Dendritic cell treated with granulocyte-macrophage colony-stimulating factor and Interleukin-4, amounts not matched to agents 40 ng/mL and 50 ng/mL, for 4 days (primary cell): ENCODE results near the gene RNF215.

Experiments used
- H3K27ac Mint-ChIP-seq: one replicate; pipeline ENCODE4 v1.8.0; 2022; ENCODE audit warnings: mild to moderate bottlenecking, mixed read lengths
- H3K27me3 Mint-ChIP-seq: one replicate; pipeline ENCODE4 v1.8.0; 2022; ENCODE audit warnings: mild to moderate bottlenecking, mixed read lengths
- H3K36me3 Mint-ChIP-seq: one replicate; pipeline ENCODE4 v1.8.0; 2022; ENCODE audit warnings: low read depth, mixed read lengths
- H3K4me1 Mint-ChIP-seq: one replicate; pipeline ENCODE4 v1.8.0; 2022; ENCODE audit warnings: low read depth, mixed read lengths
- H3K4me3 Mint-ChIP-seq: one replicate; pipeline ENCODE4 v1.8.0; 2022; ENCODE audit warnings: mild to moderate bottlenecking, moderate library complexity, mixed read lengths
- H3K9me3 Mint-ChIP-seq: one replicate; pipeline ENCODE4 v1.8.0; 2022; ENCODE audit warnings: mixed read lengths
- intact Hi-C: fragments of 100-400 bp; cut with micrococcal nuclease; formaldehyde crosslinking; loops from one replicate; pipeline ENCODE4 v1.15.0; 2022

The RNF215 gene

DNA sequence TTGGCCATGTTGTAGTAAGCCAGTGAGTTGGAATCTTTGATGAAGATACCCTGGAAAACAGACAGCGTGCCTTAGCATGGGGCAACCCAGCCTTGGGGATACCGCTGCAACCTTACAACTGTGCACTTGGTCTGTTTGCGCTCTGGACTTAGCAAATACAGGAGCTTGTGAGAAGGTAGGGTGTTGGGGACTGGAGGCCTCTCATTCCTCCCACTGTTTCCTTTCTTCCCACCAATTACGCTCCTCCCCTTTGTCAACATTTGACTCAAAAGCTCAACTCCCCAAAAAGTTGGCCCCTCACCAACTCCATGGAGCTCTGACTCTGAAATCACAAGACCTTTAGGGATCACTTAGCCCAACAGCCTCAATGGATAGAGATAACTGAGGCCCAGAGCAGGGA, 52.6 kb downstream of the RNF215 start:
- Mint-ChIP-seq H3K36me3 (peaks cover 99% of the 10 kb centered on the region), H3K4me1 (no peaks in the 10 kb centered on the region), H3K27ac (no peak overlapping the region), H3K27me3 (no peaks in the 10 kb centered on the region), H3K9me3 (no peaks in the 10 kb centered on the region), H3K4me3 (no peak overlapping the region)
- intact Hi-C loops: no loop called here

DNA sequence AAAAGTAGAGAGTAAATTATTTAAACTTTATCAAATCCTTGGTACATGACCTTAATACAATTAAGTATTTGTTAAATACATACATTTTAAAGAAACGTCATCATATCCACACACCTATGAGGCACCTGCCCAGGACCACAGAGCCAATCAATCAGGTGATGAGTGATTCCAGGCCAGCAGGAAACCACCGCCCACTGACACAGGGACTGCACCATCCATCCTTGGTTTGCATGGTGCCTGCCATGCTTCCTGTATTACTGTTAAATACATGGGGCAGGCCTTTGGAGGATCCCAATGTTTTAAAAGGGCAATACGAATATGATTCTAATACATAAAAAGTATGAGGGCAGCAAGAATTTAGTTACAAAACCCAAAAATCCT, 53.5 kb downstream of the RNF215 start:
- intact Hi-C loops: no loop called here
- H3K4me3 Mint-ChIP-seq: no peak overlapping the region
- no peaks in the 10 kb centered on the region for H3K4me1 Mint-ChIP-seq
- H3K36me3 Mint-ChIP-seq: peaks cover 91% of the 10 kb centered on the region
- H3K27ac Mint-ChIP-seq: no peak overlapping the region
- H3K27me3 Mint-ChIP-seq: no peaks in the 10 kb centered on the region
- no peaks in the 10 kb centered on the region for H3K9me3 Mint-ChIP-seq

DNA sequence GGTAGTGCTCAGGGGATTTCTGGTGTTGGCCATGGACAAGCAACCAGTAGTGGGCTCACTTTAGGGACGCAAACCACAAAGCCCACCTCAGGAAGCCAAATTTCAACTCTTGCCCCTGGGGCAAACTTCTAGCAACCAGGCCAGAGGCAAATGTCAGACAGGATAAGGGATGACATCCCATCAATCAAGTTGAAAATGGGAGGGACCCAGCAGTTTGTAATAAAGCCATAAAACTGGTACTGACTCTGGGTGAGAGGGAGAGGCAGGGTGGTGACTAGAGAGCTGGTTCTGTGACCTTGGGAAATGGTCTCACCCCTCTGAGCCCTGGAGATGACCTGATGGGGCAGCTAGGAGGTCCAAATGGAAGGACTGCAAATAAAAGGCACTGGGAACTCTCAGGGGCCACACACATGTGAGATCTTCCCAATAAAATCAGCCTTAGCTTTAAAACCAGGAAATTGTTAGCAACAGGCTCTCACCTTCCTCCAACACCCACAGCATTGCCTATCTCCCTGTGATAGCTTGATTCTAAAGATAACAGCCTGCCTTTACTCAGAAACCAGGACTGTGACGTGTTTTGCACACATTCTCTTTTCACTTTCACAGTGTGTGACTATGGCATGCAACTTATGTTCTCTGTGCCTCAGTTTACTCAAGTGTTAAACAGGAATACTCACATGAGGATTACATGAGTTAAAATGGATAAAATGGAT, 54.1 kb downstream of the RNF215 start:
- intact Hi-C loops: no loop called here
- no peaks in the 10 kb centered on the region for H3K9me3 Mint-ChIP-seq
- H3K36me3 Mint-ChIP-seq: peaks cover 85% of the 10 kb centered on the region
- H3K27me3 Mint-ChIP-seq: no peaks in the 10 kb centered on the region
- no peak overlapping the region for H3K27ac Mint-ChIP-seq
- H3K4me3 Mint-ChIP-seq: no peak overlapping the region
- no peaks in the 10 kb centered on the region for H3K4me1 Mint-ChIP-seq

DNA sequence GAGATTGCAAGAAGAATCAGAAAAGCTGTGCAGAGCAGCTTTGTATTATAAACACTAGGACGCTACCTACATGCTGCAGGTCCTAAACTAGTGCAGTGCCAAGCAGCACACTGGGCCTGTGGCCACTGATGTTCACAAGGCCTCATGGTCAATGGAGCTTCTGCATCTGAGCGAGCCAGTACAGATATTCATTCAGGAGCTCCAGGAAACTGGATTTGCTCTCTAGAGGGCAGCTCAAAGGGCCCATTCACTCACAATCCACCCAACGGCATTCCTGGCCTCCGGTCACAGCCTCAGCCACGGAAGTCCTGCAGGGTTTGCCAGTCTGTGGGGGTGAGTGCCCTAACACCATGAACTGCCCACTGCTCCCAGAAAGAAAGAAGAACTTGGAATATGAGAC, 54.7 kb downstream of the RNF215 start:
- H3K27ac Mint-ChIP-seq: no peak overlapping the region
- H3K4me1 Mint-ChIP-seq: peaks cover 5% of the 10 kb centered on the region
- no peaks in the 10 kb centered on the region for H3K9me3 Mint-ChIP-seq
- no peak overlapping the region for H3K4me3 Mint-ChIP-seq
- H3K36me3 Mint-ChIP-seq: peaks cover 79% of the 10 kb centered on the region
- intact Hi-C loops: no loop called here
- H3K27me3 Mint-ChIP-seq: no peaks in the 10 kb centered on the region
